Type B pancreatic cell (in vitro differentiated cells): Measurements from ENCODE around the gene FGFR2. TPM values are rescaled to one million over a fixed set of nuclear protein-coding genes. Genes with fewer than 3 reads are reported as not detected.

ENCODE experiments used
- DNase-seq: peaks from one replicate; pipeline ENCODE4 v3.0.0; 2021; ENCODE audit warnings: mixed read lengths; ENCODE audit not compliant: unreplicated experiment; ENCODE audit errors: extremely low spot score
- H3K27ac Mint-ChIP-seq: 2 replicates; pipeline ENCODE4 v1.8.0; 2021; ENCODE audit warnings: mild to moderate bottlenecking, mixed read lengths
- H3K27me3 Mint-ChIP-seq: 2 replicates; pipeline ENCODE4 v1.8.0; 2021; ENCODE audit warnings: mixed read lengths
- H3K36me3 Mint-ChIP-seq: 2 replicates; pipeline ENCODE4 v1.8.0; 2021; ENCODE audit warnings: mixed read lengths
- H3K4me1 Mint-ChIP-seq: one replicate; pipeline ENCODE4 v1.8.0; 2021; ENCODE audit warnings: mixed read lengths; ENCODE audit not compliant: unreplicated experiment
- H3K4me3 Mint-ChIP-seq: 2 replicates; pipeline ENCODE4 v1.8.0; 2021; ENCODE audit warnings: mild to moderate bottlenecking, mixed read lengths
- H3K9me3 Mint-ChIP-seq: 2 replicates; pipeline ENCODE4 v1.8.0; 2021; ENCODE audit warnings: mixed read lengths
- CTCF ChIP-seq: fragments of 200-600 bp; sonication (generic); conservative IDR thresholded peaks from 2 replicates; pipeline ENCODE4 v1.5.0; 2021; ENCODE audit warnings: antibody characterized with exemption, mild to moderate bottlenecking
- total RNA-seq: library from RNA; stranded (reverse); gene quantifications from 2 replicates; pipeline ENCODE4 v1.2.1, GENCODE V29; 2021; ENCODE audit warnings: low replicate concordance

Gene FGFR2
- total RNA-seq, 1 donor from 2014 or later, result 173 TPM

- no peak overlapping the region for H3K4me3 Mint-ChIP-seq
- no peaks in the 10 kb centered on the region for H3K36me3 Mint-ChIP-seq
- no peak for DNase-seq
- no peaks in the 10 kb centered on the region for H3K27me3 Mint-ChIP-seq
- H3K27ac Mint-ChIP-seq, result peak overlapping the region; percentile 61
- peaks cover 26% of the 10 kb centered on the region for H3K4me1 Mint-ChIP-seq
- TF ChIP-seq CTCF, result no peak
- H3K9me3 Mint-ChIP-seq, result no peaks in the 10 kb centered on the region
Measured at GRCh38 chr10:121437596-121437995, 160.6 kb downstream of the FGFR2 start.

- TF ChIP-seq CTCF, result peak; percentile 43
- peaks cover 21% of the 10 kb centered on the region for H3K4me1 Mint-ChIP-seq
- H3K4me3 Mint-ChIP-seq, result peak overlapping the region; percentile 27
- no peaks in the 10 kb centered on the region for H3K9me3 Mint-ChIP-seq
- no peaks in the 10 kb centered on the region for H3K36me3 Mint-ChIP-seq
- H3K27me3 Mint-ChIP-seq, result no peaks in the 10 kb centered on the region
- peak overlapping the region; percentile 61 for H3K27ac Mint-ChIP-seq
- DNase-seq, result no peak
Measured at GRCh38 chr10:121436630-121437341, 161.5 kb downstream of the FGFR2 start.

DNA sequence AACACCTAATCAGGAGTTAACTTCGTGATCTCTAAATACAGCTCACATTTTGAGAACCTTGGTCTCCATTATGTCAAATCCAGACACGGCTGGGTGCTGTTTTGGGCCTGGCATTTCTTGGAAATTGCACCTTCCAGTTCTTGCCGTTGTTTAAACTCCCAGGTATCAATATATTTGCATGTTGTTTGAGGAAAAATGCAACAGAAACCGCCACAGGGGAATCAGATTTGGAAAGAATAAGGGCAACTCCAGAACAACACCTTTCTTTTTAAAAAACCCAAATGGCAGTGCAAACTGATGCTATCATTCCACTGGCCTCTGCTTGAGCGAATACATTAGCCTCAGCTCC, 162.0 kb downstream of the FGFR2 start:
- Mint-ChIP-seq H3K27ac (peak overlapping the region; percentile 61), H3K36me3 (no peaks in the 10 kb centered on the region), H3K9me3 (no peaks in the 10 kb centered on the region), H3K27me3 (no peaks in the 10 kb centered on the region), H3K4me3 (peak overlapping the region; percentile 27), H3K4me1 (peaks cover 21% of the 10 kb centered on the region)
- TF ChIP-seq CTCF, result no peak
- DNase-seq, result no peak

GRCh38 chr10:121435099-121435875, 163.0 kb downstream of the FGFR2 start:
- Mint-ChIP-seq H3K4me3 (no peak overlapping the region), H3K4me1 (peaks cover 21% of the 10 kb centered on the region), H3K27ac (no peak overlapping the region), H3K36me3 (no peaks in the 10 kb centered on the region), H3K9me3 (no peaks in the 10 kb centered on the region), H3K27me3 (no peaks in the 10 kb centered on the region)
- TF ChIP-seq CTCF, result no peak
- DNase-seq, result no peak

DNA sequence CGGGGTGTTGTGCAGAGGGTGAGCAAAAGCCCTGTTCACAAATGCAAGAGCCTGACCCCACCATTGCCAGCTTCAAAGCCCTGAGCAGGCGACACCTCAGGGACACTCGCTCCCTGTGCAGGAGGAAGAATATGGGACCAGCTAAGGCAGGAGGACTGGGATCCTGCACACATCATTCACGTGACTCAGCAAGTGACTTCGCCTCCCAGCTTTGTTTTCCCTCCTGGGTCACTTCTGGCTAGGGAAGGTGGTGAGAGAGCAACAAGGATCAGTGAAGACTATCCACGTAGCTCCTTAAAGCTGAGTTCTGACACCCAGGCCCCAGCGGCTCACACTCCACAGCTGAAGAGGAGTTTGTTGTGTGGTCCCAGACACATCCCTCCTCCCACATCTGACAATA, 164.3 kb downstream of the FGFR2 start:
- Mint-ChIP-seq H3K4me1 (peaks cover 21% of the 10 kb centered on the region), H3K4me3 (no peak overlapping the region), H3K27ac (no peak overlapping the region), H3K36me3 (no peaks in the 10 kb centered on the region), H3K9me3 (no peaks in the 10 kb centered on the region), H3K27me3 (no peaks in the 10 kb centered on the region)
- no peak for DNase-seq
- no peak for TF ChIP-seq CTCF
